ENCODE results near the gene ITGB6. TPM values are rescaled to one million over a fixed set of nuclear protein-coding genes. Genes with fewer than 3 reads are reported as not detected.

The ITGB6 gene
- total and polyA plus RNA-seq, 2 donors from 2014 or later: 13.4 to 302 TPM

- H3K9me3 ChIP-seq (ENCODE audit: control insufficient read depth in 2 of 3, insufficient read depth in 1 of 3, low read length in 3 of 3): no peaks in the 10 kb centered on the region
- TF ChIP-seq CTCF (IDR thresholded peaks at IDR 0.05; ENCODE audit: borderline replicate concordance, extremely low read depth, insufficient read depth): no peak
- no peaks in the 10 kb centered on the region for H3K27me3 ChIP-seq (ENCODE audit: control insufficient read depth, insufficient read depth, low read length)
- H3K36me3 ChIP-seq (ENCODE audit: control insufficient read depth in 2 of 3, insufficient read depth in 3 of 3, low read length in 3 of 3): no peaks in the 10 kb centered on the region
- H3K9ac ChIP-seq (ENCODE audit: low read length in 3 of 3): no peak overlapping the region
- peak in 2 of 5 donors; percentile 9 to 38 for DNase-seq
- no peak for FAIRE-seq
- intact Hi-C loops (cut with DNase I): no loop called here
- H3K4me3 ChIP-seq (ENCODE audit: low read length in 3 of 3): no peak overlapping the region
- H3K27ac ChIP-seq (ENCODE audit: low read depth in 2 of 2, low read length in 2 of 2): no peak overlapping the region
- no peaks in the 10 kb centered on the region for H3K4me1 ChIP-seq (ENCODE audit: control insufficient read depth in 2 of 3, insufficient read depth in 2 of 3, low read depth in 1 of 3, low read length in 3 of 3)
Observed at GRCh38 chr2:160110674-160111239, 89.3 kb downstream of the ITGB6 start.

GRCh38 chr2:160109939-160110673, 90.0 kb downstream of the ITGB6 start:
- Histone ChIP-seq H3K27ac (ENCODE audit: low read depth in 2 of 2, low read length in 2 of 2) (no peak overlapping the region), H3K9me3 (ENCODE audit: control insufficient read depth in 2 of 3, insufficient read depth in 1 of 3, low read length in 3 of 3) (no peaks in the 10 kb centered on the region), H3K9ac (ENCODE audit: low read length in 3 of 3) (no peak overlapping the region), H3K4me1 (ENCODE audit: control insufficient read depth in 2 of 3, insufficient read depth in 2 of 3, low read depth in 1 of 3, low read length in 3 of 3) (no peaks in the 10 kb centered on the region), H3K27me3 (ENCODE audit: control insufficient read depth, insufficient read depth, low read length) (no peaks in the 10 kb centered on the region), H3K36me3 (ENCODE audit: control insufficient read depth in 2 of 3, insufficient read depth in 3 of 3, low read length in 3 of 3) (no peaks in the 10 kb centered on the region), H3K4me3 (ENCODE audit: low read length in 3 of 3) (no peak overlapping the region)
- intact Hi-C loops (cut with DNase I): no loop called here
- DNase-seq: peak; percentile 77 to 91 (median 80)
- peak; percentile 83 for TF ChIP-seq CTCF (IDR thresholded peaks at IDR 0.05; ENCODE audit: borderline replicate concordance, extremely low read depth, insufficient read depth)
- peak; percentile 97 for FAIRE-seq

- DNase-seq (no peak), FAIRE-seq (no peak)
- no peaks in the 10 kb centered on the region for H3K27me3 ChIP-seq (ENCODE audit: control insufficient read depth, insufficient read depth, low read length)
- intact Hi-C loops (cut with DNase I): no loop called here
- no peak overlapping the region for H3K27ac ChIP-seq (ENCODE audit: low read depth in 2 of 2, low read length in 2 of 2)
- H3K9ac ChIP-seq (ENCODE audit: low read length in 3 of 3): no peak overlapping the region
- H3K4me1 ChIP-seq (ENCODE audit: control insufficient read depth in 2 of 3, insufficient read depth in 2 of 3, low read depth in 1 of 3, low read length in 3 of 3): no peaks in the 10 kb centered on the region
- TF ChIP-seq CTCF (IDR thresholded peaks at IDR 0.05; ENCODE audit: borderline replicate concordance, extremely low read depth, insufficient read depth): no peak
- H3K36me3 ChIP-seq (ENCODE audit: control insufficient read depth in 2 of 3, insufficient read depth in 3 of 3, low read length in 3 of 3): no peaks in the 10 kb centered on the region
- no peaks in the 10 kb centered on the region for H3K9me3 ChIP-seq (ENCODE audit: control insufficient read depth in 2 of 3, insufficient read depth in 1 of 3, low read length in 3 of 3)
- H3K4me3 ChIP-seq (ENCODE audit: low read length in 3 of 3): no peak overlapping the region
Observed at GRCh38 chr2:160109243-160109642, 90.8 kb downstream of the ITGB6 start.

Measured in kidney (tissue), 14 donors.